Measurements from ENCODE around the gene ANKLE2.
"Not testable (repeated sequence)": the region's sequence is repeated elsewhere in the genome, so short reads cannot be mapped to it uniquely, and the experiment has no call there.

ANKLE2 gene

GRCh38 chr12:132798836-132799235 lies 37.2 kb upstream of the ANKLE2 start:
- Histone ChIP-seq H2BK12ac (ENCODE audit: low read length in 2 of 2) (peak overlapping the region in 1 of 2 experiments; percentile 21), H3K18ac (ENCODE audit: low read depth in 1 of 2, low read length in 2 of 2) (no peak overlapping the region), H4K91ac (ENCODE audit: low read length) (no peak overlapping the region), H3K9ac (ENCODE audit: low read length) (no peak overlapping the region), H3K79me1 (replicated peaks; ENCODE audit: low read length, poor library complexity, severe bottlenecking) (peaks cover 45% of the 10 kb centered on the region), H2AFZ (ENCODE audit: low read depth, low read length) (no peak overlapping the region), H3K9me3 (ENCODE audit: control insufficient read depth, low read length) (no peaks in the 10 kb centered on the region), H3K27ac (ENCODE audit: low read length, poor library complexity, severe bottlenecking) (no peak overlapping the region), H4K8ac (ENCODE audit: low read length) (no peak overlapping the region), H2BK120ac (ENCODE audit: low read depth, low read length) (no peak overlapping the region), H3K27me3 (ENCODE audit: control insufficient read depth in 1 of 2, insufficient read depth in 1 of 2, low read length in 2 of 2) (no peaks in the 10 kb centered on the region), H3K14ac (ENCODE audit: low read length in 2 of 2) (no peak overlapping the region), H2BK5ac (ENCODE audit: low read depth, low read length, poor library complexity, severe bottlenecking) (no peak overlapping the region), H3K4me2 (ENCODE audit: low read length, poor library complexity, severe bottlenecking) (no peak overlapping the region), H3K36me3 (ENCODE audit: control insufficient read depth in 1 of 2, insufficient read depth in 2 of 2, low read depth in 1 of 2, low read length in 2 of 2) (peaks cover 91 to 94% of the 10 kb centered on the region in 2 experiments), H3K4me1 (ENCODE audit: control insufficient read depth, insufficient read depth, low read depth, low read length) (no peaks in the 10 kb centered on the region), H3K23ac (ENCODE audit: low read length in 2 of 2) (no peak overlapping the region), H2BK15ac (ENCODE audit: low read depth, poor library complexity, severe bottlenecking) (no peak overlapping the region), H2AK5ac (ENCODE audit: low read length, severe bottlenecking) (no peak overlapping the region), H3K4ac (ENCODE audit: low read depth in 1 of 2, low read length in 2 of 2) (no peak overlapping the region), H3K4me3 (ENCODE audit: insufficient read depth in 1 of 2, low read depth in 1 of 2, low read length in 2 of 2) (no peak overlapping the region)
- DNase-seq = no peak
- 98% methylated on average over 15 of the region's 15 CpGs for WGBS

GRCh38 chr12:132797820-132798570 lies 36.4 kb upstream of the ANKLE2 start:
- Histone ChIP-seq H3K79me1 (replicated peaks; ENCODE audit: low read length, poor library complexity, severe bottlenecking) (peaks cover 46% of the 10 kb centered on the region), H2BK120ac (ENCODE audit: low read depth, low read length) (no peak overlapping the region), H4K8ac (ENCODE audit: low read length) (no peak overlapping the region), H3K23ac (ENCODE audit: low read length in 2 of 2) (no peak overlapping the region), H3K36me3 (ENCODE audit: control insufficient read depth in 1 of 2, insufficient read depth in 2 of 2, low read depth in 1 of 2, low read length in 2 of 2) (peaks cover 87 to 89% of the 10 kb centered on the region in 2 experiments), H3K14ac (ENCODE audit: low read length in 2 of 2) (no peak overlapping the region), H3K9ac (ENCODE audit: low read length) (no peak overlapping the region), H3K27ac (ENCODE audit: low read length, poor library complexity, severe bottlenecking) (no peak overlapping the region), H3K4me1 (ENCODE audit: control insufficient read depth, insufficient read depth, low read depth, low read length) (no peaks in the 10 kb centered on the region), H2AK5ac (ENCODE audit: low read length, severe bottlenecking) (no peak overlapping the region), H3K4ac (ENCODE audit: low read depth in 1 of 2, low read length in 2 of 2) (no peak overlapping the region), H3K4me2 (ENCODE audit: low read length, poor library complexity, severe bottlenecking) (no peak overlapping the region), H3K4me3 (ENCODE audit: insufficient read depth in 1 of 2, low read depth in 1 of 2, low read length in 2 of 2) (no peak overlapping the region), H3K27me3 (ENCODE audit: control insufficient read depth in 1 of 2, insufficient read depth in 1 of 2, low read length in 2 of 2) (no peaks in the 10 kb centered on the region), H2BK12ac (ENCODE audit: low read length in 2 of 2) (no peak overlapping the region), H3K9me3 (ENCODE audit: control insufficient read depth, low read length) (no peaks in the 10 kb centered on the region), H2AFZ (ENCODE audit: low read depth, low read length) (no peak overlapping the region), H2BK15ac (ENCODE audit: low read depth, poor library complexity, severe bottlenecking) (no peak overlapping the region), H3K18ac (ENCODE audit: low read depth in 1 of 2, low read length in 2 of 2) (no peak overlapping the region), H4K91ac (ENCODE audit: low read length) (no peak overlapping the region), H2BK5ac (ENCODE audit: low read depth, low read length, poor library complexity, severe bottlenecking) (no peak overlapping the region)
- 97% methylated on average over 24 of the region's 24 CpGs for WGBS
- no peak for DNase-seq

GRCh38 chr12:132795847-132796246 lies 34.2 kb upstream of the ANKLE2 start:
- Histone ChIP-seq H4K8ac (ENCODE audit: low read length) (no peak overlapping the region), H3K27ac (ENCODE audit: low read length, poor library complexity, severe bottlenecking) (no peak overlapping the region), H2BK15ac (ENCODE audit: low read depth, poor library complexity, severe bottlenecking) (no peak overlapping the region), H3K4me3 (ENCODE audit: insufficient read depth in 1 of 2, low read depth in 1 of 2, low read length in 2 of 2) (no peak overlapping the region), H4K91ac (ENCODE audit: low read length) (no peak overlapping the region), H3K18ac (ENCODE audit: low read depth in 1 of 2, low read length in 2 of 2) (no peak overlapping the region), H2AK5ac (ENCODE audit: low read length, severe bottlenecking) (no peak overlapping the region), H3K14ac (ENCODE audit: low read length in 2 of 2) (no peak overlapping the region), H3K27me3 (ENCODE audit: control insufficient read depth in 1 of 2, insufficient read depth in 1 of 2, low read length in 2 of 2) (no peaks in the 10 kb centered on the region), H3K9ac (ENCODE audit: low read length) (no peak overlapping the region), H3K9me3 (ENCODE audit: control insufficient read depth, low read length) (no peaks in the 10 kb centered on the region), H3K23ac (ENCODE audit: low read length in 2 of 2) (no peak overlapping the region), H2BK5ac (ENCODE audit: low read depth, low read length, poor library complexity, severe bottlenecking) (no peak overlapping the region), H2AFZ (ENCODE audit: low read depth, low read length) (no peak overlapping the region), H3K4ac (ENCODE audit: low read depth in 1 of 2, low read length in 2 of 2) (no peak overlapping the region), H3K36me3 (ENCODE audit: control insufficient read depth in 1 of 2, insufficient read depth in 2 of 2, low read depth in 1 of 2, low read length in 2 of 2) (peaks cover 84 to 89% of the 10 kb centered on the region in 2 experiments), H3K4me2 (ENCODE audit: low read length, poor library complexity, severe bottlenecking) (no peak overlapping the region), H3K79me1 (replicated peaks; ENCODE audit: low read length, poor library complexity, severe bottlenecking) (peaks cover 42% of the 10 kb centered on the region), H3K4me1 (ENCODE audit: control insufficient read depth, insufficient read depth, low read depth, low read length) (no peaks in the 10 kb centered on the region), H2BK120ac (ENCODE audit: low read depth, low read length) (no peak overlapping the region), H2BK12ac (ENCODE audit: low read length in 2 of 2) (no peak overlapping the region)
- 97% methylated on average over 14 of the region's 14 CpGs for WGBS
- no peak for DNase-seq

- H2BK15ac ChIP-seq (ENCODE audit: low read depth, poor library complexity, severe bottlenecking); DNase-seq; H3K23ac ChIP-seq (ENCODE audit: low read length in 2 of 2); H2AK5ac ChIP-seq (ENCODE audit: low read length, severe bottlenecking); H4K8ac ChIP-seq (ENCODE audit: low read length); H3K27me3 ChIP-seq (ENCODE audit: control insufficient read depth in 1 of 2, insufficient read depth in 1 of 2, low read length in 2 of 2); H3K9ac ChIP-seq (ENCODE audit: low read length); H2BK5ac ChIP-seq (ENCODE audit: low read depth, low read length, poor library complexity, severe bottlenecking); H3K9me3 ChIP-seq (ENCODE audit: control insufficient read depth, low read length); H4K91ac ChIP-seq (ENCODE audit: low read length); H3K14ac ChIP-seq (ENCODE audit: low read length in 2 of 2); H3K27ac ChIP-seq (ENCODE audit: low read length, poor library complexity, severe bottlenecking); H2BK120ac ChIP-seq (ENCODE audit: low read depth, low read length); H2AFZ ChIP-seq (ENCODE audit: low read depth, low read length); H3K4me3 ChIP-seq (ENCODE audit: insufficient read depth in 1 of 2, low read depth in 1 of 2, low read length in 2 of 2); H3K18ac ChIP-seq (ENCODE audit: low read depth in 1 of 2, low read length in 2 of 2); H3K4me1 ChIP-seq (ENCODE audit: control insufficient read depth, insufficient read depth, low read depth, low read length); H3K4me2 ChIP-seq (ENCODE audit: low read length, poor library complexity, severe bottlenecking); H3K4ac ChIP-seq (ENCODE audit: low read depth in 1 of 2, low read length in 2 of 2): not testable (repeated sequence)
- 94% methylated on average over 2 of the region's 2 CpGs for WGBS
- Histone ChIP-seq H3K79me1 (replicated peaks; ENCODE audit: low read length, poor library complexity, severe bottlenecking) (peaks cover 38% of the 10 kb centered on the region), H2BK12ac (ENCODE audit: low read length in 2 of 2) (peak overlapping the region in 1 of 2 experiments; percentile 18), H3K36me3 (ENCODE audit: control insufficient read depth in 1 of 2, insufficient read depth in 2 of 2, low read depth in 1 of 2, low read length in 2 of 2) (peaks cover 72 to 84% of the 10 kb centered on the region in 2 experiments)
These were observed 30.3 kb upstream of the ANKLE2 start for GRCh38 chr12:132791940-132792339.
